K562 (cell line): ENCODE measurements around the gene NEB.

Source experiments
- EZH2 ChIP-seq: IDR thresholded peaks from 2 replicates; pipeline ENCODE4 v1.6.1; 2012; ENCODE audit warnings: low read depth, mild to moderate bottlenecking, inconsistent platforms, low read length, borderline replicate concordance
- RCOR1 ChIP-seq, 2 experiments: IDR thresholded peaks; 2 replicates each; pipeline ENCODE4 v1.6.1; 2012; ENCODE audit warnings: low read depth in 2 of 2, low read length in 2 of 2, borderline replicate concordance in 1 of 2, improper control_type of control experiment in 1 of 2
- ZNF589 ChIP-seq: fragments of 200-800 bp; sonication (Bioruptor generic); IDR thresholded peaks from 2 replicates; pipeline ENCODE4 v1.6.1; 2016; ENCODE audit warnings: low read depth, missing genetic modification characterization, missing compliant biosample characterization
- TF ChIP-seq, protein P1 (sequence below): sonication (generic); formaldehyde crosslinking; IDR thresholded peaks from 2 replicates; pipeline ENCODE4 v1.8.1; 2022; ENCODE audit warnings: missing genetic modification reagents
- TF ChIP-seq, protein P2 (sequence below), 3 experiments: IDR thresholded peaks in 2 of 3; conservative IDR thresholded peaks in 1 of 3; 2 replicates each; pipeline ENCODE4 v1.5.1; 2011 to 2012; ENCODE audit warnings: low read length in 3 of 3, mild to moderate bottlenecking in 3 of 3, control low read depth in 2 of 3, improper control_type of control experiment in 1 of 3, inconsistent platforms in 1 of 3, low read depth in 1 of 3, mixed read lengths in 1 of 3, moderate library complexity in 1 of 3; ENCODE audit not compliant: insufficient read depth in 2 of 3

DNA sequence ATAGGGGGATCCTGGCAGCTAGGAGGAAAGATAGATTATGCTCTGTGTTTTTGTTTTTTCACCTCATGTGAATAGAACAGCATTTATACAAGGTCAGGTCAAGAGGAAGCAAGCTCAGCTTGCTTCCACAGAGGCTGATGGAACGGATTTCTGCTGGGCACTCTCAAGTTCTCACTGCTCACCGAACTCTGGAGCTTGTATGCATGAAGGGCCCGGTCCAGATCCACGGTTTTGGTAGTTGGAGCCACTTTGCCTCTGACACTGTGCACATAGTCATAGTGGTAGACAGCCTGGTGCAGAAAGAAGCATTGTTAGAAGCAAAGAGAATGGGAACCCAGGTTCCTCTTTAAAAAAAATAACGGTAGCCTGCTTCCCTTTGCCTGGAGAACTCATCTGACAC is 182.7 kb downstream of the NEB start:
- TF ChIP-seq, protein P1, sequence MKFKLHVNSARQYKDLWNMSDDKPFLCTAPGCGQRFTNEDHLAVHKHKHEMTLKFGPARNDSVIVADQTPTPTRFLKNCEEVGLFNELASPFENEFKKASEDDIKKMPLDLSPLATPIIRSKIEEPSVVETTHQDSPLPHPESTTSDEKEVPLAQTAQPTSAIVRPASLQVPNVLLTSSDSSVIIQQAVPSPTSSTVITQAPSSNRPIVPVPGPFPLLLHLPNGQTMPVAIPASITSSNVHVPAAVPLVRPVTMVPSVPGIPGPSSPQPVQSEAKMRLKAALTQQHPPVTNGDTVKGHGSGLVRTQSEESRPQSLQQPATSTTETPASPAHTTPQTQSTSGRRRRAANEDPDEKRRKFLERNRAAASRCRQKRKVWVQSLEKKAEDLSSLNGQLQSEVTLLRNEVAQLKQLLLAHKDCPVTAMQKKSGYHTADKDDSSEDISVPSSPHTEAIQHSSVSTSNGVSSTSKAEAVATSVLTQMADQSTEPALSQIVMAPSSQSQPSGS (CRISPR knock-in tag), result no peak
- no peak for TF ChIP-seq ZNF589 (CRISPR knock-in tag)
- no peak for TF ChIP-seq RCOR1 (IDR thresholded peaks at IDR 0.05; ENCODE audit: borderline replicate concordance in 1 of 2, low read depth in 2 of 2, low read length in 2 of 2)
- TF ChIP-seq, protein P2, sequence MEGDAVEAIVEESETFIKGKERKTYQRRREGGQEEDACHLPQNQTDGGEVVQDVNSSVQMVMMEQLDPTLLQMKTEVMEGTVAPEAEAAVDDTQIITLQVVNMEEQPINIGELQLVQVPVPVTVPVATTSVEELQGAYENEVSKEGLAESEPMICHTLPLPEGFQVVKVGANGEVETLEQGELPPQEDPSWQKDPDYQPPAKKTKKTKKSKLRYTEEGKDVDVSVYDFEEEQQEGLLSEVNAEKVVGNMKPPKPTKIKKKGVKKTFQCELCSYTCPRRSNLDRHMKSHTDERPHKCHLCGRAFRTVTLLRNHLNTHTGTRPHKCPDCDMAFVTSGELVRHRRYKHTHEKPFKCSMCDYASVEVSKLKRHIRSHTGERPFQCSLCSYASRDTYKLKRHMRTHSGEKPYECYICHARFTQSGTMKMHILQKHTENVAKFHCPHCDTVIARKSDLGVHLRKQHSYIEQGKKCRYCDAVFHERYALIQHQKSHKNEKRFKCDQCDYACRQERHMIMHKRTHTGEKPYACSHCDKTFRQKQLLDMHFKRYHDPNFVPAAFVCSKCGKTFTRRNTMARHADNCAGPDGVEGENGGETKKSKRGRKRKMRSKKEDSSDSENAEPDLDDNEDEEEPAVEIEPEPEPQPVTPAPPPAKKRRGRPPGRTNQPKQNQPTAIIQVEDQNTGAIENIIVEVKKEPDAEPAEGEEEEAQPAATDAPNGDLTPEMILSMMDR (IDR thresholded peaks at IDR 0.05 in 2 of 3, conservative IDR thresholded peaks at IDR 0.05 in 1 of 3; ENCODE audit: insufficient read depth in 2 of 3, low read depth in 1 of 3, low read length in 3 of 3), result no peak
- no peak for TF ChIP-seq EZH2
